ENCODE data around the gene C9orf78. TPM values are rescaled to one million over a fixed set of nuclear protein-coding genes. Genes with fewer than 3 reads are reported as not detected.

The C9orf78 gene
- total RNA-seq, 1 donor, result 32.4 TPM

GRCh38 chr9:129822898-129823541 lies 12.1 kb downstream of the C9orf78 start:
- TF ChIP-seq, protein P1, sequence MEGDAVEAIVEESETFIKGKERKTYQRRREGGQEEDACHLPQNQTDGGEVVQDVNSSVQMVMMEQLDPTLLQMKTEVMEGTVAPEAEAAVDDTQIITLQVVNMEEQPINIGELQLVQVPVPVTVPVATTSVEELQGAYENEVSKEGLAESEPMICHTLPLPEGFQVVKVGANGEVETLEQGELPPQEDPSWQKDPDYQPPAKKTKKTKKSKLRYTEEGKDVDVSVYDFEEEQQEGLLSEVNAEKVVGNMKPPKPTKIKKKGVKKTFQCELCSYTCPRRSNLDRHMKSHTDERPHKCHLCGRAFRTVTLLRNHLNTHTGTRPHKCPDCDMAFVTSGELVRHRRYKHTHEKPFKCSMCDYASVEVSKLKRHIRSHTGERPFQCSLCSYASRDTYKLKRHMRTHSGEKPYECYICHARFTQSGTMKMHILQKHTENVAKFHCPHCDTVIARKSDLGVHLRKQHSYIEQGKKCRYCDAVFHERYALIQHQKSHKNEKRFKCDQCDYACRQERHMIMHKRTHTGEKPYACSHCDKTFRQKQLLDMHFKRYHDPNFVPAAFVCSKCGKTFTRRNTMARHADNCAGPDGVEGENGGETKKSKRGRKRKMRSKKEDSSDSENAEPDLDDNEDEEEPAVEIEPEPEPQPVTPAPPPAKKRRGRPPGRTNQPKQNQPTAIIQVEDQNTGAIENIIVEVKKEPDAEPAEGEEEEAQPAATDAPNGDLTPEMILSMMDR (IDR thresholded peaks at IDR 0.05; ENCODE audit: insufficient read depth, low read depth, low read length), result no peak
- DNase-seq (ENCODE audit: low read depth), result peak; percentile 48
- H3K4me3 ChIP-seq (ENCODE audit: low read depth, low read length), result peak overlapping the region; percentile 81

DNA sequence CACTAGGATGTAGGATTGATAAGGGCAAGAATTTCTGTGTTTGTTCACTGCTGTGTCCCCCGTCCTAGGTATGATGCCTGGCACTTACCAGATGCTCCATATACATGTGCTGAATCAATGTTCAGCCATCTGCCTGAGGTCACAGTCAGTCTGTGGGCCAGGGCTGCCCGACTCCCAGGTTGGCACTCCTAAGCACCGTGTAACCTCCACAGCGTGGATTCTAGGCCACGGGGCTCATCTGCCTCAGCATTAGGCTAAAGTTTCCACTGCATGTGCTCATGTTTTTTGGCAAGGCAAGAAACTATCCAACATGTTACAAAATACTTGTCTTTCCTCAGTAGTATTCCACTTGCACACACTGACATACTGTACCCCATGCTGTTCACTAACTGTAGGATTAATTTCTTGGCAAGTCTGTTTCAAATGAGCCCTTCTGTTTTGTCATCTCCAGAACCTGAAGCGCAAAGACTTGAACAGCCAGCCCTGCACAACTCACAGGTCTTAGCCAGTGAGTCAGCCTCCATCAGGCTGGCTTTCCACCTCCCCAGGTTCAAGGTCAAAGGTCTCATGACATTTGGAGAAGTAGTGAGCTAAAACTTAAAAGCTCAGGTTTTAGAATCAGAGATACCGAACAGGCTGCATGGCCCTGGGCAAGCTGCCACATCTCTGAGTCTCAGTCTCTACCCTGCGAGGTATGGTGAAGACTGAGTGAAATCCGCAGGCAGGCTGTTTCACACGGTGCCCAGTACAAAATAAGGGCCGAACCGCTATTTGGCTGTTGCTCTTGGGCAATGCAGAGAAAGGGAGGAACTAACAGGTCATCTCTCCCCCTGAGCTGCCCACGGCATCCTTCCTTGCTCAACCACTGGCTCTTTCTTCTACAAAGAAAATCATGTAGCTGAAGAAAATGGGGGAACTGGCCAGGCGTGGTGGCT lies 18.3 kb downstream of the C9orf78 start:
- TF ChIP-seq, protein P1 (IDR thresholded peaks at IDR 0.05; ENCODE audit: insufficient read depth, low read depth, low read length), result no peak
- DNase-seq (ENCODE audit: low read depth), result no peak
- H3K4me3 ChIP-seq (ENCODE audit: low read depth, low read length), result no peak overlapping the region

- H3K4me3 ChIP-seq (ENCODE audit: low read depth, low read length), result no peak overlapping the region
- no peak for DNase-seq (ENCODE audit: low read depth)
- TF ChIP-seq, protein P1 (IDR thresholded peaks at IDR 0.05; ENCODE audit: insufficient read depth, low read depth, low read length), result no peak
These were observed 19.8 kb downstream of the C9orf78 start for GRCh38 chr9:129815278-129815677.

DNA sequence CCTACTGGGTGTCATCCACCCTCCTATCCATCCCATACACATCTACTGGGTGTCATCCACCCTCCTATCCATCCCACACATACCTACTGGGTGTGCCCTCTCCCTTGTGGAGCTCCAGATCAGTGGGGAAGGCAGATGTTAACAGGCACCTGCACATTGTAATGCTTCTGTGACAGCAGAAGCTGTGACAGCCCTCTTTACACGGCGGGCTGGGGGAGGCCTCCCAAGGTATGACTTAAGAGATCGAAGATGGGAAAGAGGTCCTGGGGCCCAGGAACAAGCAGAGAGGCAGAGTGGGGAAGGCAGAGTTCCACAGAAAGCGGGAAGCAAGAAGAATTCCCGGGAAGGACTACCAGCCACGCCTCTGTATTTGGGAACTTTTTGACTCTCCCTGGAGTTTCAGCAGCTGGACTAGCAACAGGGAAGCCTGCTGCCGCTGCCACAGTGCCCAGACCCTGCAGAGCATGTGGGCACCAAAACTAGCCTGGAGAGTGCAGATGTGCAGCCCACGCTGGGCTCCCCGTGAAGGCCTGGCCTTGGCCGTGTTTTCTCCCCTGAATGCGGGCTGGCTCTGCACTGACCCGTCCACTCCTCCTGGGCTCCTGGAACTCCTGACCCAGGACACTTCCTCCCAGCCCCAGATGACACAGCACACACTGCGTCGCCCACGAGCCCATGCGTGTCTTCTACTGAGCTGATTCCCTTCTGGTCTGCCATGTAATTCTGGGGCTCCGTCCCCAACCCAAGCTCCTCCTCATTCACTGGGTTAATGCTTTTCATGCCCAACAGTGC lies 20.4 kb downstream of the C9orf78 start:
- no peak for DNase-seq (ENCODE audit: low read depth)
- TF ChIP-seq, protein P1 (IDR thresholded peaks at IDR 0.05; ENCODE audit: insufficient read depth, low read depth, low read length), result no peak
- no peak overlapping the region for H3K4me3 ChIP-seq (ENCODE audit: low read depth, low read length)

- no peak for DNase-seq (ENCODE audit: low read depth)
- TF ChIP-seq, protein P1 (IDR thresholded peaks at IDR 0.05; ENCODE audit: insufficient read depth, low read depth, low read length), result no peak
- no peak overlapping the region for H3K4me3 ChIP-seq (ENCODE audit: low read depth, low read length)
These were observed 21.4 kb downstream of the C9orf78 start for GRCh38 chr9:129813661-129814060.

DNA sequence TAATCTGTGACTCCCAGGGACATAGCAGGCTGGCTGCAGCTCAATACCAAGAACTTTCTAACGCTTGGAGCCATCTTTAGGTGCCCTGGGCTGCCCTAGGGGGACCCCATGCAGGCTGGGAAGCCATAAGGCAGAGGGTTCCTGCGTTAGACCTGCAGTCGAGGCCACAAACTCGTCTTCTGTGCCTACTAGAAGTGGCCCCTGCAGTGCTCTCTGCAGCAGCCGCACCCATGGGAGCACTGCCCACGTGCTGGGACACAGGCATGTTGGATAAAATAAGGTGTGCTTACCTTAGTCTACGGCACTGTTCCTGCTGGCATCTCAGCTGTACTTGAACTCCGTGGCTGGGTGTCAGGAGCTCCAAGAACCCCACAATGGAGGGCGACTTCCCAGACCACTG lies 22.7 kb downstream of the C9orf78 start:
- no peak overlapping the region for H3K4me3 ChIP-seq (ENCODE audit: low read depth, low read length)
- TF ChIP-seq, protein P1 (IDR thresholded peaks at IDR 0.05; ENCODE audit: insufficient read depth, low read depth, low read length), result no peak
- no peak for DNase-seq (ENCODE audit: low read depth)
